ENCODE data around the gene XIRP2. TPM values are rescaled to one million over a fixed set of nuclear protein-coding genes. Genes with fewer than 3 reads are reported as not detected.

The XIRP2 gene
- total RNA-seq, 2 experiments from 2014 or later, result not detected

DNA sequence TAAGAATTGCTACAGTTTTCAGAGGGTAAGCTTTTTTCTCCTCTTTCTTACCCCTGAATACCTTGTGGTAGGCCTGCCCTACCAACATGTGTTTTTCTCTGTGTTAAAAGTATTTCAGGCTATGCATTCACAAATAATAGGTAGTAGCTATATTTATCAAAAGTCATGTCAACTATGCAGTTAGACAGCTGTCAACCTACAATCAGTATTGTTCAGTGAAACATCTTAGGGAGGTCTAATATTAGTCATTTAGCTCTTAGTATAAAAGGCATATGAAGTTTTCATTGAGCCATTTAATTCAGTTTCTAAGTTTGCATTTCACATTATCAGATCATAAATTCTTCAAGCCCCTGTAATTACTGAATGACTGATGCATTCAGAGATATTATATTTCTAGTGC, 36.7 kb downstream of the XIRP2 start:
- CTCF ChIA-PET, result no interaction called here
- POLR2A ChIA-PET, result no interaction called here

DNA sequence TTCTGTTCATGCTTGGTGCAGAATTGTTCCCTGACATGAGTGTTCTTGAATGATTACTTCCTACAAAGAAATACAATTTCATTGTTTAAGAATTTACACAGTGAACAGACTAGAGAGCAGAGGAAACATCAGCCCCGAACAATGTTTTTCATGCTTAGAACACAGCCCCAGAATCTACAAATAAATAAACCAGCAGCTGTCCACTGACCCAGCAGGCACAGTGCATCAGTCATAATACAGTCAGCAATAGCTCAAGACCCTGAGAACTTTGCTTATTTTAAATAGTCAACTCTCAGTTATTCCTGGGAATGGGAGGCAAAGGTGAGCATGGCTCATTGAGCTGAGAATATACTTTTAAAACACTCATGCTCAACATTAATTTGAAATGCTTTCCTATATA, 38.4 kb downstream of the XIRP2 start:
- POLR2A ChIA-PET, result no interaction called here
- CTCF ChIA-PET, result no interaction called here

- POLR2A ChIA-PET, result no interaction called here
- CTCF ChIA-PET, result no interaction called here
Observed at GRCh38 chr2:166932032-166932431, 43.8 kb downstream of the XIRP2 start.

DNA sequence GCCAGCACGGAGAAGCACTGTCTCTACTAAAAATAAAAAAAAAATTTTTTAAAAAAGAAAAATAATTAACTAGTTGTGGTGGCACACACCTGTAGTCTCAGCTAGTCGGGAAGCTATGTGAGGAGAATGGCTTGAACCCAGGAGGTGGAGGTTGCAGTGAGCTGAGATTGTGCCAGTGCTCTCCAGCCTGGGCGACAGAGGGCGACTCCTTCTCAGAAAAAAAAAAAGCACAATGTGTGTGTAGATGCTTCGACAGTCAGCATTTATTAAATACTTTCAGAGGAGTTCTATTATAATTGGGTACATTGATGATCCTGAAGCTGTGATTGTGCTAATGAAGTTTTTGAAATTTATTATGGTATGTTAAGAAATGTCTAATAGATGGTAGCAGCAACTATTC, 46.5 kb downstream of the XIRP2 start:
- ChIA-PET CTCF (no interaction called here), POLR2A (no interaction called here)

DNA sequence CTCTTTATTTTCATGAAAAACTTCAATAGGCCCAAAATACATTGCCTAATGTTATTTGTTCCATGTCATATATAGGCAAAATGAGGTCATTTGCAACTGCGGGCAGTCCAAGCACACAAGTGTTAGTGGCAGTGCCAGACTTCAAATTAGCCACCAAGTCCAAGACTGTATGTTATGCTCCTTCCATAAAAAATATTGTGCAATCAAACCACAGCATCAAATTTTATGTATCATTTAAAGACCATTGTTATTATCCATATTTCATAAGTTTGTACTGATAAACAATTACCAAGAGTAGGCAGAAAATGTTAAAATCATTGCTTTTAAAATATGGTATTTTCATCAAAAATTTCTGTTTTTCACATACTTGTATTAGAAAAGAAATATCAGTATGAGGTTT, 54.1 kb downstream of the XIRP2 start:
- ChIA-PET POLR2A (no interaction called here), CTCF (no interaction called here)

GRCh38 chr2:166944909-166945308, 56.6 kb downstream of the XIRP2 start:
- ChIA-PET POLR2A (no interaction called here), CTCF (no interaction called here)

DNA sequence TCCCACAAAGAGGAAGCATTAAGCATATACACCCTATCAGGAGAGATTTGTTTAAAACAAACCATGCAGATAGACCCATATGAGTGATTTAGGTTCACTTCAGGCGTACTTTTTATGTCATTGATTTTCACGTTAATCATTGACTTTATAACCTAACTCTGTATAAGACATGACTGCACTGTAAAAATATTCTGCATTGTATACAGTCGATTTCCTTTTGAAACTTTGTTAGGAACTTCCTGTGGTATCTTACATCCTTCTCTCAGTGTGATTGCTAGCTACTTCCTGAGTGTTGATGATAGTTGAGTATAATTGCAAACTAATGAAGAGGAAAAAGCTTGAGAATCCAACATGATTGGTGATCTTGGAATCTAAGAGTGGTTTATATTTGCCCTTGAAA, 69.4 kb downstream of the XIRP2 start:
- CTCF ChIA-PET, result no interaction called here
- POLR2A ChIA-PET, result no interaction called here

GRCh38 chr2:166958986-166959481, 70.8 kb downstream of the XIRP2 start:
- POLR2A ChIA-PET, result no interaction called here
- CTCF ChIA-PET, result no interaction called here

DNA sequence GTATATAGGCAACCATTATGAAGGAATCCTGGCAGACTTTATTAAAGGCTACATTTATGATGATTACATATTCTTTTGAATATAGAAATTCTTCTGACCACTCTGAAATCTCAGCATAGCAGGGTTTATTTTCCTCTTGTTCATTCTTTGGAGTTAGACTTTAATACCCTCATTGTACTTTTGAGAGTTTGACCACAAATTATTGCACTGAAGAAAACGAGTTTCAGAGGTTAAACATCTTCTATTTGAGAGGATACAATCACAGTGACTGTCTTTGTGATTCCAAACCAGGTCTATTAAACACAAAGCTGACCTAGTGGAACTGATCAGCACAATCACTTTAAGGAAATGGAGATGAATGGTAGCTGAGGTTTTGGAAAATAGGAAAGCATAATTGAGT, 71.3 kb downstream of the XIRP2 start:
- ChIA-PET CTCF (no interaction called here), POLR2A (no interaction called here)

DNA sequence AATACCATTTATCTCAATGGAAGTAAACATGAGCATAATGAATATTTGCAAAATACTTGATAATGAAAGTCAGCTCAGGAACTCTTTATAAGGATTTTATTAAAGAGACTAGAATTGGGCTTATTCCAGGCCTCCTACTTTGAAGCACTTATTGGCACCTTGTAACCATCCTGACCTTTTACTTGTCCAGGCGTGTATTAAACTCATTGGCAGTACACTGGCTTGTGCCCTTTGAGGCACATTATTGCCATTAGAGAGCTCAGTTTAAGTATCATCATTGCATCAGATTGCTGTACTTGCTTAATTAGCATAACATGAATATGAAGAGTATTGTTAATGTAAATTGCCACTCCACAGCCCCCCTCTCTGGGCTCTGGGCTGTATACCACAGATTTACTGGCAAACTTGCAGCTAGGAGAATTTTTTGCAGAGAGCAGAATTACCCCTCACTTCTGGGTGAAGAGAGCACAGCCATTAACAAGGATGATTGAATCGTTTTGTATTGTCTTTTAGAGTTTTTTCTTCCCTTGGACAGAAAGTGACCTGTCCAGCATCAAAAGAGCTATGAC, 72.5 kb downstream of the XIRP2 start:
- ChIA-PET CTCF (no interaction called here), POLR2A (no interaction called here)

DNA sequence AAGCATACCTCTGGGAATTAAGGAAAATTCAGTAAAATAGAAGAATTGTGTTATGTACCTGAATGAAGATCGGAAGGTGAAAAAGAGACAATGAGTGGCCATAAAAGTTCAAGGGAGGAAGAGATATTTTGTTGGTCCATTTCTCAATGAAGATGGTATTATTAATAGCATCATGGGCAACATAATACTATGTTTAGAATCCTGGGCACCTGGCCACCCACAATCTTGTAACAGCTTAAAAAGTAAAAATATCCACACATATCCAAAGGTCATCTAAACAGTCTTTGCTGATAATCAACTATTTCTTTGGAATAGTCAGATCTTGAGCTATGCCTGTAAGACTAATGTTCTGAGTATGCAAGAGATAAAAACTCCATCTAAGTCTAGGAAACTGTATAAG, 73.7 kb downstream of the XIRP2 start:
- CTCF ChIA-PET, result no interaction called here
- POLR2A ChIA-PET, result no interaction called here

GRCh38 chr2:166969486-166969885, 81.2 kb downstream of the XIRP2 start:
- POLR2A ChIA-PET, result no interaction called here
- CTCF ChIA-PET, result no interaction called here

DNA sequence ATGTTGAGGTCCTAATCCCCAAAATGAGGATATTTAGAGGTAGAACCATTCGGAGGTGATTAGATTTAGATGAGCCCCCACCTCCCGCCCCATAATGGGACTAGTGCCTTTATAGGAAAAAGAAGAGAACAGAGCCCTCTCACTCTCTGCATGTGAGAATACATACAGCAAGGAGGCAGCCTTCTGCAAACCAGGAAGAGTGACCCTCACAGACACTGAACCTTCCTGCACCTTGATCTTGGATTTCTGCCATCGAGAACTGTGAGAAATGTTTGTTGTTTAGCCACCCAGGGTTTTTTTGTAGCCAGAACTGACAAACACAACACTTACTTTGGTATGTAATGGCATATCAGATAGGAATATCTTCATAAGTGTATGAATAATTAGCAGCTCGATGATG, 83.7 kb downstream of the XIRP2 start:
- ChIA-PET CTCF (no interaction called here), POLR2A (no interaction called here)

GRCh38 chr2:166972418-166972817, 84.1 kb downstream of the XIRP2 start:
- POLR2A ChIA-PET, result no interaction called here
- CTCF ChIA-PET, result no interaction called here

GRCh38 chr2:166984188-166984587, 95.9 kb downstream of the XIRP2 start:
- ChIA-PET CTCF (no interaction called here), POLR2A (no interaction called here)

GRCh38 chr2:166984797-166985196, 96.5 kb downstream of the XIRP2 start:
- CTCF ChIA-PET, result no interaction called here
- POLR2A ChIA-PET, result no interaction called here

DNA sequence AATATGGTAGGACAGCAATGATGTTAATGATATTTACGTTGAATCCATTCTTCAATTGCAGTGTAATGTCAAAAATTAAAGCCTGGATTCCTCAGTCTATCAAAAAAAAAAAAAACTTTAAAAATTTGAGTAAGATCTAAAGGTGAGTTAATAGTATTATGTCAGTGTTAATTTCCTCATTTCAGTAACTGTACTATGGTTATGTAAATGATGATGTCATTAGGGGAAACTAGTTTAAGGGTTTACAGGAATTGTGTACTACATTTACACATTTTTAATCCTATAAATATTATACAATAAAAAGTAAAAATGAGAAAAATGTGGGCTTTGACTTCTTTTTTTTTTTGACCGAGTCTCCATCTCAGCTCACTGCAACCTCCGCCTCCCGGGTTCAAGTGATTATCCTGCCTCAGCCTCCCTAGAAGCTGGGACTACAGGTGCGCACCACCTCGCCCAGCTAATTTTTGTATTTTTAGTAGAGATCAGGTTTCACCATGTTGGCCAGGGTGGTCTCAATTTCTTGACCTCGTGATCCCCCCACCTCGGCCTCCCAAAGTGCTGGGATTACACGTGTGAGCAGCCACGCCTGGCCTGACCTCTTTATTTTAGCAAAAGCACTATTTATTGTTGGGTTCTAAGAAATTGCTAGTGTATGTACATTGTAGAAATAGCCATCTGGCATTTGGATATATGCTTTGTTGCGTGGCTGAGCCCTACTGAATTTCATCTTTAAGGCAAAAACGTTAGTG, 106.5 kb downstream of the XIRP2 start:
- POLR2A ChIA-PET, result no interaction called here

GRCh38 chr2:166996465-166996864, 108.2 kb downstream of the XIRP2 start:
- POLR2A ChIA-PET, result no interaction called here
- CTCF ChIA-PET, result no interaction called here

More for the DNA sequence above, 106.5 kb downstream of the XIRP2 start:
- CTCF ChIA-PET, result no interaction called here

DNA sequence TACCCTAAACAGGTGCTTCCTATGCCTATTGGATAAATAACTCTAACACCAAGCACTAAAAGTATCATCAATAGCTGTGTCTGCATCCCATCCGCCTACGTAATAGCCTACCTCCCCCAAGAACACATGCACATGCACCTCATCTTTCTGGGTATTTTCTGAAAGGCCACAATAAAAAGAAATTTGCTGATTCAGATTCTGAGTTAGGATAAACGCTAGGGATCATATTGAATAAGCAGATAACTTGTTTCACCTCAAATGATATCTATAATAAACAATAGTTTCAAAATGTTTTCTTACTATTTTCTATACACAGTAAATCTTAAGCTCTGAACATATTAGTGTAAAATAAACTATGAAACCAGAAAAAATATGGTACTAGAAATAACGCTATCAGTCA, 112.9 kb downstream of the XIRP2 start:
- CTCF ChIA-PET, result no interaction called here
- POLR2A ChIA-PET, result no interaction called here

GRCh38 chr2:167005096-167005495, 116.8 kb downstream of the XIRP2 start:
- ChIA-PET POLR2A (no interaction called here), CTCF (no interaction called here)

GRCh38 chr2:167013227-167013626, 124.9 kb downstream of the XIRP2 start:
- ChIA-PET POLR2A (no interaction called here), CTCF (no interaction called here)

DNA sequence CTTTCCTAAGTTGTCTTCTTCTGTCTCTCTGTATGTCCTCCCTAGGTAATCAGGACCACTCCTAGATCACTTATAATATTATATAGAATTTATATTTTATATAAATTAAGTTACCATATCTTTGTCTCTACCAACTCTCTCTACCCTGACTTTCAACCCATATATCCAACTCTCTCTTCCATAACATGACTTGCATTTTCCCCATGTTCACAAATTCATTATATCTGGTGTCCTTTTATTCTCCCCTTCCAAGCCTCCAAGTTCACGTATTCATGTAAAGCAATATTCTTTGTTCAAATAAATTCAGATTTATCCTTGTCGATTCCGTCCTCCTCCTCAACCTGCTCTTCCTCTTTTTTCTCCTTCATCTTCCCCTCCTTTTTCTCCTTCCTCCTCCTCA, 127.5 kb downstream of the XIRP2 start:
- CTCF ChIA-PET, result no interaction called here

More for the DNA sequence above, 127.5 kb downstream of the XIRP2 start:
- POLR2A ChIA-PET, result no interaction called here
